HepG2 (cell line): Measurements from ENCODE around the gene SLC36A1. TPM values are rescaled to one million over a fixed set of nuclear protein-coding genes. Genes with fewer than 3 reads are reported as not detected.

Source experiments
- ATAC-seq: fragments of 200-7000 bp; cut with Tn5 transposase; 3 replicates; pipeline ENCODE4 v1.9.1; 2020; ENCODE audit warnings: mild to moderate bottlenecking, moderate library complexity
- BruUV-seq: library from RNA; stranded (reverse); fragments of 400-500 nt; replicated peaks from 2 replicates; lab custom pipeline; 2021; lab: Mats Ljungman, UMichigan
- CTCF ChIA-PET: fragments of 300-600 bp; formaldehyde crosslinking; extraction: SDS; loops from one replicate; lab custom pipeline; 2021; ENCODE audit warnings: low total read pairs, inconsistent platforms, low intra/inter-chr PET ratio; lab: Yijun Ruan, JAX
- POLR2A ChIA-PET: fragments of 350-600 bp; sonication (Branson Sonifier 250); formaldehyde crosslinking; loops from one replicate; lab custom pipeline; 2020; ENCODE audit warnings: antibody characterized with exemption, inconsistent platforms; lab: Yijun Ruan, JAX
- DNase-seq: peaks from one replicate; pipeline ENCODE4 v3.0.0-alpha.2; 2015; ENCODE audit warnings: low spot score
- FAIRE-seq: peaks from 3 replicates; lab custom pipeline; 2011; peaks lifted over from hg19 to GRCh38; lab: Jason Lieb, UNC
- H2AFZ ChIP-seq: one replicate; pipeline ENCODE4 v1.6.1; 2011; ENCODE audit warnings: low read length, inconsistent platforms
- H3K27ac ChIP-seq: fragments of 300-600 bp; 3 replicates; pipeline ENCODE4 v1.8.0; 2011; ENCODE audit warnings: mixed run types, mild to moderate bottlenecking, mixed read lengths, low read length, inconsistent platforms; ENCODE audit not compliant: insufficient read depth; ENCODE audit errors: extremely low read length
- H3K27me3 ChIP-seq, 2 experiments: fragments of 200-600 bp in 1 of 2; 2 replicates in 1 of 2; 3 replicates in 1 of 2; pipeline versions ENCODE4 v1.6.0 to v1.8.0; 2011; ENCODE audit warnings: low read length in 2 of 2, mild to moderate bottlenecking in 2 of 2, moderate library complexity in 2 of 2, inconsistent platforms in 1 of 2; ENCODE audit not compliant: insufficient read depth in 2 of 2, control insufficient read depth in 1 of 2
- H3K36me3 ChIP-seq, 2 experiments: fragments of 200-600 bp in 1 of 2; replicated peaks in 1 of 2; 2 replicates in 1 of 2; 3 replicates in 1 of 2; pipeline versions ENCODE4 v1.5.1 to v1.8.0; 2011; ENCODE audit warnings: low read length in 2 of 2, inconsistent platforms in 1 of 2; ENCODE audit not compliant: insufficient read depth in 2 of 2, control insufficient read depth in 1 of 2
- H3K4me1 ChIP-seq: 2 replicates; pipeline ENCODE4 v1.5.1; 2012; ENCODE audit warnings: low read length, inconsistent platforms; ENCODE audit not compliant: insufficient read depth
- H3K4me2 ChIP-seq: 2 replicates; pipeline ENCODE4 v1.6.0; 2011; ENCODE audit warnings: low read depth, low read length, inconsistent platforms
- H3K4me3 ChIP-seq, 3 experiments: fragments of 200-600 bp in 1 of 3; sonication (generic), shearing (Covaris generic) in 1 of 3; replicated peaks in 1 of 3; 2 replicates each; pipeline ENCODE4 v1.5.1; 2011 to 2016; ENCODE audit warnings: low read length in 3 of 3, inconsistent platforms in 2 of 3, low read depth in 2 of 3, mild to moderate bottlenecking in 2 of 3, control low read depth in 1 of 3, mixed read lengths in 1 of 3; ENCODE audit not compliant: insufficient read depth in 1 of 3
- H3K79me2 ChIP-seq: one replicate; pipeline ENCODE4 v1.6.1; 2011; ENCODE audit warnings: low read length, inconsistent platforms; ENCODE audit not compliant: insufficient read depth
- H3K9ac ChIP-seq: 2 replicates; pipeline ENCODE4 v1.6.0; 2011; ENCODE audit warnings: mild to moderate bottlenecking, low read depth, low read length, inconsistent platforms; ENCODE audit not compliant: insufficient read depth
- H3K9me3 ChIP-seq: 2 replicates; pipeline ENCODE4 v1.5.1; 2012; ENCODE audit warnings: mild to moderate bottlenecking, low read length
- H4K20me1 ChIP-seq: 2 replicates; pipeline ENCODE4 v1.6.0; 2011; ENCODE audit warnings: inconsistent platforms, mild to moderate bottlenecking, low read length, moderate library complexity; ENCODE audit not compliant: insufficient read depth
- CBX5 ChIP-seq: sonication (generic); formaldehyde crosslinking; IDR thresholded peaks from 2 replicates; pipeline ENCODE4 v1.4.0; 2020; ENCODE audit warnings: missing genetic modification reagents, borderline replicate concordance
- DNMT3B ChIP-seq: conservative IDR thresholded peaks from 2 replicates; pipeline ENCODE4 v1.6.1; 2016; ENCODE audit warnings: missing biosample characterization, control low read depth
- IKZF1 ChIP-seq: fragments of 450-650 bp; IDR thresholded peaks from 2 replicates; pipeline ENCODE4 v1.7.1; 2016
- KLF11 ChIP-seq: IDR thresholded peaks from 2 replicates; pipeline ENCODE4 v1.6.1; 2016; ENCODE audit warnings: missing compliant biosample characterization
- KLF12 ChIP-seq: sonication (generic); formaldehyde crosslinking; IDR thresholded peaks from 2 replicates; pipeline ENCODE4 v1.4.0; 2020; ENCODE audit warnings: missing genetic modification reagents, borderline replicate concordance
- MEF2D ChIP-seq: sonication (generic); formaldehyde crosslinking; IDR thresholded peaks from 2 replicates; pipeline ENCODE4 v1.5.1; 2020; ENCODE audit warnings: mild to moderate bottlenecking, missing genetic modification reagents
- NFKBIZ ChIP-seq: IDR thresholded peaks from 2 replicates; pipeline ENCODE4 v1.6.1; 2018; ENCODE audit warnings: missing genetic modification reagents, missing compliant biosample characterization
- TP53 ChIP-seq: sonication (generic); formaldehyde crosslinking; conservative IDR thresholded peaks from 2 replicates; pipeline ENCODE4 v1.4.0; 2020; ENCODE audit warnings: missing genetic modification reagents
- ZC3H4 ChIP-seq: sonication (generic); formaldehyde crosslinking; IDR thresholded peaks from 2 replicates; pipeline ENCODE4 v1.4.0; 2020; ENCODE audit warnings: missing genetic modification reagents, borderline replicate concordance
- ZKSCAN8 ChIP-seq: IDR thresholded peaks from 2 replicates; pipeline ENCODE4 v1.6.1; 2016; ENCODE audit warnings: borderline replicate concordance, missing genetic modification reagents, missing compliant biosample characterization
- ZNF138 ChIP-seq: sonication (generic); formaldehyde crosslinking; IDR thresholded peaks from 2 replicates; pipeline ENCODE4 v1.5.0; 2020; ENCODE audit warnings: mild to moderate bottlenecking, low read depth, missing genetic modification reagents
- ZNF180 ChIP-seq: sonication (generic); formaldehyde crosslinking; IDR thresholded peaks from 2 replicates; pipeline ENCODE4 v1.4.0; 2020; ENCODE audit warnings: low read depth, missing genetic modification reagents, borderline replicate concordance
- ZNF235 ChIP-seq: sonication (generic); formaldehyde crosslinking; IDR thresholded peaks from 2 replicates; pipeline ENCODE4 v1.8.1; 2023; ENCODE audit warnings: mild to moderate bottlenecking, missing genetic modification reagents, borderline replicate concordance
- WGBS: methylation state at CpG from one replicate; pipeline ENCODE4 v1.1.6; 2017; ENCODE audit warnings: low lambda C conversion rate; 5-methylcytosine and 5-hydroxymethylcytosine counted together
- in situ Hi-C: cut with HindIII; loops from 2 replicates; pipeline ENCODE4 v1.10.0; 2017; ENCODE audit warnings: low pct_unique_long_range_greater_than_20kb; ENCODE audit not compliant: extremely low pct_ligation_motif_present
- intact Hi-C: fragments of 100-400 bp; cut with micrococcal nuclease; formaldehyde crosslinking; loops from one replicate; pipeline ENCODE4 v1.10.0; 2022; ENCODE audit not compliant: unreplicated experiment
- polyA plus RNA-seq, 8 experiments: library from polyadenylated mRNA; depleted of rRNA in 3 of 8; stranded (reverse) in 7 of 8; unstranded in 1 of 8; fragments of >200 nt; fragmentation: Illumina TruSeq in 4 of 8; extraction: Trizol in 4 of 8; gene quantifications; 2 replicates each; pipeline versions ENCODE4 v1.2.1 to v1.2.3, GENCODE V29; 2011 to 2016; ENCODE audit warnings: low read depth in 4 of 8, missing spikeins in 1 of 8, mixed read lengths in 1 of 8; ENCODE audit not compliant: insufficient read depth in 1 of 8
- total RNA-seq, 5 experiments: library from RNA; depleted of rRNA; stranded (reverse); fragments of >200 nt; fragmentation: Illumina TruSeq; extraction: Trizol; gene quantifications; 2 replicates each; pipeline ENCODE4 v1.2.3, GENCODE V29; 2016; ENCODE audit warnings: low read depth in 1 of 5
- TF ChIP-seq, protein P1 (sequence below): sonication (generic); formaldehyde crosslinking; IDR thresholded peaks from 2 replicates; pipeline ENCODE4 v1.4.0; 2020; ENCODE audit warnings: low read depth, missing genetic modification reagents

The SLC36A1 gene
- total and polyA plus RNA-seq, 2 of the 13 experiments (the other 11 are each of a cell fraction or from before 2014, with no cell fraction given): 8.0 to 8.9 TPM

DNA sequence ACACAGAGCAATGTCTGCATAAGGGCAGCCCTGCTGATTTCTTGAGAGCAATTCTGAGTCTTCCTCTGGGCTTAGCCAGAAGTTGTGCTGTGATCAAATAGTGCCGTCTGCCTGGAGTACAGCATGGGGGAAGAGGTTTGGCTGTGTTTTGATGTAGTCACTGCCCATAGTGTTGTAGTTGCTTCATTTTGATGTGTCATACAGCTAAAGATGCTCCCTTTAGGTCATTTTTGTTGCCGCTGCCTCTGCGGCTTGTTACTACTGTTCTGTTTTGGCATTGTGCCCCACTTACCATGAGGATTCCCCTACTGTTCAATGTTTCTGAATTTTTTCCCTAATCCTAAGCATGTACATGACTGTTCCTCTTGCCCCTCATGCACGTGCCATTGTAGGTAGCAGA lies 23.0 kb downstream of the SLC36A1 start (continued):
- no peak for TF ChIP-seq NFKBIZ (CRISPR knock-in tag)

GRCh38 chr5:151471276-151471675 lies 23.9 kb downstream of the SLC36A1 start:
- ChIA-PET POLR2A (no interaction called here), CTCF (no interaction called here)
- DNase-seq: no peak
- no peaks in the 10 kb centered on the region for H3K27me3 ChIP-seq
- no peak overlapping the region for H3K4me2 ChIP-seq
- H3K79me2 ChIP-seq: no peaks in the 10 kb centered on the region
- no peak overlapping the region for H3K9ac ChIP-seq
- intact Hi-C loops: no loop called here
- WGBS: 88% methylated on average over 1 of the region's 1 CpG
- TF ChIP-seq ZC3H4 (CRISPR knock-in tag) (no peak), MEF2D (CRISPR knock-in tag) (no peak)
- in situ Hi-C loops: no loop called here
- H4K20me1 ChIP-seq: no peaks in the 10 kb centered on the region
- FAIRE-seq: no peak
- H3K36me3 ChIP-seq: peaks cover 4 to 14% of the 10 kb centered on the region in 2 experiments; a peak in 2 of 5 replicates
- no peak overlapping the region for H2AFZ ChIP-seq
- H3K27ac ChIP-seq: no peak overlapping the region
- no peak for ATAC-seq
- H3K4me1 ChIP-seq: peaks cover 6% of the 10 kb centered on the region; the same call in 1 of the 2 replicates
- no TSS peak for BruUV-seq
- H3K4me3 ChIP-seq: no peak overlapping the region
- no peaks in the 10 kb centered on the region for H3K9me3 ChIP-seq

- POLR2A ChIA-PET: no interaction called here
- Histone ChIP-seq H3K27ac (no peak overlapping the region), H3K4me3 (no peak overlapping the region), H3K9ac (no peak overlapping the region), H3K4me2 (no peak overlapping the region)
- TF ChIP-seq KLF11 (CRISPR knock-in tag): no peak
- no peak for TF ChIP-seq TP53 (CRISPR knock-in tag)
- no peak for TF ChIP-seq KLF12 (CRISPR knock-in tag)
- TF ChIP-seq, protein P1, sequence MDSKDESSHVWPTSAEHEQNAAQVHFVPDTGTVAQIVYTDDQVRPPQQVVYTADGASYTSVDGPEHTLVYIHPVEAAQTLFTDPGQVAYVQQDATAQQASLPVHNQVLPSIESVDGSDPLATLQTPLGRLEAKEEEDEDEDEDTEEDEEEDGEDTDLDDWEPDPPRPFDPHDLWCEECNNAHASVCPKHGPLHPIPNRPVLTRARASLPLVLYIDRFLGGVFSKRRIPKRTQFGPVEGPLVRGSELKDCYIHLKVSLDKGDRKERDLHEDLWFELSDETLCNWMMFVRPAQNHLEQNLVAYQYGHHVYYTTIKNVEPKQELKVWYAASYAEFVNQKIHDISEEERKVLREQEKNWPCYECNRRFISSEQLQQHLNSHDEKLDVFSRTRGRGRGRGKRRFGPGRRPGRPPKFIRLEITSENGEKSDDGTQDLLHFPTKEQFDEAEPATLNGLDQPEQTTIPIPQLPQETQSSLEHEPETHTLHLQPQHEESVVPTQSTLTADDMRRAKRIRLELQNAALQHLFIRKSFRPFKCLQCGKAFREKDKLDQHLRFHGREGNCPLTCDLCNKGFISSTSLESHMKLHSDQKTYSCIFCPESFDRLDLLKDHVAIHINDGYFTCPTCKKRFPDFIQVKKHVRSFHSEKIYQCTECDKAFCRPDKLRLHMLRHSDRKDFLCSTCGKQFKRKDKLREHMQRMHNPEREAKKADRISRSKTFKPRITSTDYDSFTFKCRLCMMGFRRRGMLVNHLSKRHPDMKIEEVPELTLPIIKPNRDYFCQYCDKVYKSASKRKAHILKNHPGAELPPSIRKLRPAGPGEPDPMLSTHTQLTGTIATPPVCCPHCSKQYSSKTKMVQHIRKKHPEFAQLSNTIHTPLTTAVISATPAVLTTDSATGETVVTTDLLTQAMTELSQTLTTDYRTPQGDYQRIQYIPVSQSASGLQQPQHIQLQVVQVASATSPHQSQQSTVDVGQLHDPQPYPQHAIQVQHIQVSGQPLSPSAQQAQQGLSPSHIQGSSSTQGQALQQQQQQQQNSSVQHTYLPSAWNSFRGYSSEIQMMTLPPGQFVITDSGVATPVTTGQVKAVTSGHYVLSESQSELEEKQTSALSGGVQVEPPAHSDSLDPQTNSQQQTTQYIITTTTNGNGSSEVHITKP (CRISPR knock-in tag): no peak
- TF ChIP-seq ZNF180 (CRISPR knock-in tag): no peak
- TF ChIP-seq ZNF235 (CRISPR knock-in tag): no peak
- no peak for TF ChIP-seq CBX5 (CRISPR knock-in tag)
- TF ChIP-seq DNMT3B: no peak
- no peak for TF ChIP-seq ZKSCAN8 (CRISPR knock-in tag)
- TF ChIP-seq ZNF138 (CRISPR knock-in tag): no peak
- no peak for TF ChIP-seq IKZF1
- TF ChIP-seq, all 625 proteins: peak for 0
- ATAC-seq: no peak
- intact Hi-C loops: no loop called here
- no peak for FAIRE-seq
- Histone ChIP-seq H3K4me1 (peaks cover 5% of the 10 kb centered on the region; the same call in 1 of the 2 replicates), H2AFZ (no peak overlapping the region), H3K79me2 (no peaks in the 10 kb centered on the region), H3K9me3 (no peaks in the 10 kb centered on the region), H4K20me1 (no peaks in the 10 kb centered on the region), H3K36me3 (peaks cover 0 to 3% of the 10 kb centered on the region in 2 experiments; a peak in 1 of 5 replicates), H3K27me3 (no peaks in the 10 kb centered on the region)
- no peak for DNase-seq
- in situ Hi-C loops: no loop called here
- no TSS peak for BruUV-seq
- 83% methylated on average over 6 of the region's 6 CpGs for WGBS
- CTCF ChIA-PET: no interaction called here
Observed at GRCh38 chr5:151474799-151475198, 27.4 kb downstream of the SLC36A1 start.
